OCI-LY3 (cell line): ENCODE measurements around the gene ATXN7L3B.
"Not testable (repeated sequence)": the region's sequence is repeated elsewhere in the genome, so short reads cannot be mapped to it uniquely, and the experiment has no call there.

Experiments
- H2AFZ ChIP-seq: fragments of 200-600, 300-600 bp; shearing (Covaris generic); 2 replicates; pipeline ENCODE4 v1.6.0; 2014; ENCODE audit warnings: antibody characterized with exemption, low read depth, low read length
- H3K27ac ChIP-seq: fragments of 200-600, 300-600 bp; sonication (generic); 2 replicates; pipeline ENCODE4 v1.5.1; 2014; ENCODE audit warnings: mild to moderate bottlenecking, low read length, moderate library complexity, mixed read lengths
- H3K27me3 ChIP-seq: fragments of 200-600, 300-600 bp; sonication (generic); 2 replicates; pipeline ENCODE4 v1.6.1; 2014; ENCODE audit warnings: low read depth, low read length, mixed read lengths
- H3K36me3 ChIP-seq: fragments of 200-600, 300-600 bp; sonication (generic); replicated peaks from 2 replicates; pipeline ENCODE3; 2014; ENCODE audit warnings: low read depth, low read length, mixed read lengths
- H3K4me1 ChIP-seq: fragments of 300-600, 200-600 bp; sonication (generic); 2 replicates; pipeline ENCODE4 v1.6.1; 2014; ENCODE audit warnings: low read length, mixed read lengths
- H3K4me2 ChIP-seq: fragments of 200-600, 300-600 bp; sonication (generic); 2 replicates; pipeline ENCODE4 v1.6.1; 2014; ENCODE audit warnings: low read length, mixed read lengths
- H3K4me3 ChIP-seq: fragments of 300-600, 200-600 bp; sonication (generic); 2 replicates; pipeline ENCODE4 v1.5.1; 2014; ENCODE audit warnings: antibody characterized with exemption, mild to moderate bottlenecking, low read length, moderate library complexity
- H3K79me2 ChIP-seq: fragments of 300-600, 200-600 bp; shearing (Covaris generic); 2 replicates; pipeline ENCODE4 v1.6.1; 2014; ENCODE audit warnings: mild to moderate bottlenecking, low read length, mixed read lengths
- H3K9ac ChIP-seq: fragments of 300-600, 200-600 bp; shearing (Covaris generic); 2 replicates; pipeline ENCODE4 v1.6.0; 2014; ENCODE audit warnings: mild to moderate bottlenecking, low read length, moderate library complexity
- H3K9me3 ChIP-seq: fragments of 200-600, 300-600 bp; shearing (Covaris generic); 2 replicates; pipeline ENCODE4 v1.6.1; 2014; ENCODE audit warnings: low read length, mixed read lengths; ENCODE audit not compliant: insufficient read depth
- H4K20me1 ChIP-seq: fragments of 200-600, 300-600 bp; sonication (generic); 2 replicates; pipeline ENCODE4 v1.6.1; 2016; ENCODE audit warnings: low read length, mixed read lengths; ENCODE audit not compliant: insufficient read depth
- CTCF ChIP-seq: fragments of 200-600, 300-600 bp; sonication (generic); IDR thresholded peaks from 2 replicates; pipeline ENCODE4 v1.5.1; 2014; ENCODE audit warnings: antibody characterized with exemption, low read length, low read depth
- EZH2phosphoT487 ChIP-seq: fragments of 200-600 bp; shearing (Covaris generic); IDR thresholded peaks from 2 replicates; pipeline ENCODE4 v1.6.1; 2018; ENCODE audit warnings: antibody characterized with exemption, mixed run types, low read depth

ATXN7L3B gene

DNA sequence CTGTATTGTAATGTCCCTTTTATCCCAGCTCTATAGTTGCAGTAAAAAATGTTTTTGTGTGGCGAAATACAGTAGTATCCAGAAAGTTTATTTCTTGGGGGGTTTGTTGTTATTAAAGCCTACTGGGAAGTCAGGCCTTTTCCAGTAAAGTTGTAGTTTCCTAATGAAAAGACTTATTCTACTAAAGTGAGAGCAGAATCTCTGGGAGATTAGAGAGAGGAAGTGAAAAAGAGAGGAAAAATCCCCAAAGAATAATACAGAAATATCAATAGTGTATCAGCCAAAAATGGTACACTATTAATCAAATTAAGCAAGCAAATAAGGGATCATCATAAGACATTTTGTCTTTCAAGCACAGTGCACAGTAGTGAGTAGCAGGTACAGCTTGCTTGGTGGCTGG lies 46.3 kb upstream of the ATXN7L3B start:
- Histone ChIP-seq H3K36me3 (no peaks in the 10 kb centered on the region), H3K4me3 (no peak overlapping the region), H3K4me1 (peaks cover 21% of the 10 kb centered on the region), H3K27ac (no peak overlapping the region), H4K20me1 (no peaks in the 10 kb centered on the region), H3K27me3 (no peaks in the 10 kb centered on the region), H3K79me2 (no peaks in the 10 kb centered on the region), H3K4me2 (peak overlapping the region; percentile 70), H3K9me3 (no peaks in the 10 kb centered on the region), H2AFZ (no peak overlapping the region), H3K9ac (no peak overlapping the region)
- TF ChIP-seq EZH2phosphoT487: no peak
- no peak for TF ChIP-seq CTCF

DNA sequence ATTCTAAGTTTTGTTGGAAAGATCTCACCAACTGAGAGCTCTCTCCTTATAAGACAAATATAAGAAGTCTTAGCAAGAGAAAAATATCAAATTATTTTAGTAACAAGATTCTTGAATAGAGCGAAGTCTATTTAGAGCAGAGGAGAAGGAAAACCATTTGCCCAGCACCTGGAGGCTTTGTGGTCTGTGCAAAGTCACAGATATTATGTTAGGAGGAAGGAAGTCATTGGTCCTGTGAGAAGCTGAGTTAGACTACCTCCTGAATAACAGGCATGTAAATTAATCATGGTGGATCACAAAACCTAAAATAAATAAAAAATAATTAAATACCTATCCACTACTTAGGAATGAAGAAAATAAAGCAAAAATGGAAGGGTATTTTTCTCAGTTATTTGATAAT lies 38.4 kb upstream of the ATXN7L3B start:
- Histone ChIP-seq H3K27ac (no peak overlapping the region), H3K27me3 (no peaks in the 10 kb centered on the region), H2AFZ (no peak overlapping the region), H4K20me1 (no peaks in the 10 kb centered on the region), H3K9ac (no peak overlapping the region), H3K9me3 (no peaks in the 10 kb centered on the region), H3K4me1 (no peaks in the 10 kb centered on the region), H3K4me2 (no peak overlapping the region), H3K4me3 (no peak overlapping the region), H3K36me3 (no peaks in the 10 kb centered on the region), H3K79me2 (no peaks in the 10 kb centered on the region)
- TF ChIP-seq EZH2phosphoT487 (no peak), CTCF (no peak)

GRCh38 chr12:74508873-74509657 lies 28.6 kb upstream of the ATXN7L3B start:
- H3K27me3 ChIP-seq, H3K4me3 ChIP-seq, H3K4me1 ChIP-seq, H4K20me1 ChIP-seq, H3K79me2 ChIP-seq, H3K9me3 ChIP-seq, H3K4me2 ChIP-seq, H3K27ac ChIP-seq, H3K9ac ChIP-seq, H2AFZ ChIP-seq, H3K36me3 ChIP-seq: not testable (repeated sequence)

DNA sequence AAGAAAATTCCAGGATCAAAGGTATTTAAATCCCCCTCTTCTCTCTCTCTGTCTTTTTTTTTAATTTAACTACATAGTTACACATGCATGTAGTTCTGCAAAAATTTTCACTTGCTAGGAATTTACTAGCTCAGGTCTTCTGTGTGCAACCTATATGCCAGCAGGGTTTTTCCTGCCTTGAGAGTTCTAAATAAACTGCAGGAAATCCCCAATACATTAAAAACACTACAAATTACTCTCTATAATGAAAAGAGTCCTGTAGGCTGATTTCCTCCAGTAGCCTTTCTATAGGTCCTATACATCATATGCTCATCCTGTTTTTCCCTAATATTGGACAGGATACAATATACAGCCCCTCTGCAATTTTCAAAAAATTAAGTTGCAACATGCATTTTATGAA lies 27.7 kb upstream of the ATXN7L3B start:
- H3K9me3 ChIP-seq: no peaks in the 10 kb centered on the region

More for the DNA sequence above, 27.7 kb upstream of the ATXN7L3B start:
- no peak overlapping the region for H3K4me3 ChIP-seq
- no peak overlapping the region for H3K4me2 ChIP-seq
- TF ChIP-seq CTCF (no peak), EZH2phosphoT487 (no peak)
- no peaks in the 10 kb centered on the region for H3K27me3 ChIP-seq
- H2AFZ ChIP-seq: no peak overlapping the region
- H3K9ac ChIP-seq: no peak overlapping the region
- H3K79me2 ChIP-seq: no peaks in the 10 kb centered on the region
- no peaks in the 10 kb centered on the region for H4K20me1 ChIP-seq
- H3K4me1 ChIP-seq: no peaks in the 10 kb centered on the region
- H3K27ac ChIP-seq: no peak overlapping the region
- no peaks in the 10 kb centered on the region for H3K36me3 ChIP-seq
